ENCODE data around the gene ETDA.
"Not testable (repeated sequence)": the region's sequence is repeated elsewhere in the genome, so short reads cannot be mapped to it uniquely, and the experiment has no call there.

Gene ETDA

GRCh38 chrX:135252011-135252518 lies at the start of gene ETDA:
Gene ETDA (plus strand): TSS chrX:135252061. CDS start chrX:135253277, 1,216 bp downstream.
- DNase-seq, result not testable (repeated sequence)

- not testable (repeated sequence) for DNase-seq
Observed at GRCh38 chrX:135206427-135206826, 45.4 kb upstream of the ETDA start.

- no peak for DNase-seq
Observed at GRCh38 chrX:135213200-135213844, 38.5 kb upstream of the ETDA start.

- DNase-seq, result not testable (repeated sequence)
Observed at GRCh38 chrX:135245989-135246388, 5.9 kb upstream of the ETDA start.

- not testable (repeated sequence) for DNase-seq
Observed at GRCh38 chrX:135256087-135256684, 4.3 kb downstream of the ETDA start.

GRCh38 chrX:135256923-135257322 lies 5.1 kb downstream of the ETDA start:
- no peak for DNase-seq

- no peak for DNase-seq
Observed at GRCh38 chrX:135257469-135257868, 5.6 kb downstream of the ETDA start.

GRCh38 chrX:135260976-135261375 lies 9.1 kb downstream of the ETDA start:
- DNase-seq, result not testable (repeated sequence)

GRCh38 chrX:135263376-135263775 lies 11.5 kb downstream of the ETDA start:
- not testable (repeated sequence) for DNase-seq

- no peak for DNase-seq
Observed at GRCh38 chrX:135264206-135264605, 12.3 kb downstream of the ETDA start.

GRCh38 chrX:135273162-135273561 lies 21.3 kb downstream of the ETDA start:
- DNase-seq, result no peak

GRCh38 chrX:135275973-135276372 lies 24.1 kb downstream of the ETDA start:
- DNase-seq, result no peak

GRCh38 chrX:135287266-135287823 lies 35.5 kb downstream of the ETDA start:
- DNase-seq, result no peak

- no peak for DNase-seq
Observed at GRCh38 chrX:135295238-135295943, 43.5 kb downstream of the ETDA start.

GRCh38 chrX:135295944-135296305 lies 44.1 kb downstream of the ETDA start:
- no peak for DNase-seq

- DNase-seq, result no peak
Observed at GRCh38 chrX:135302269-135302873, 50.5 kb downstream of the ETDA start.

Data from SHP77 treated with DMSO at 0.1 percent for 48 hours (cell line).